Spleen (tissue), 11 donors: Measurements from ENCODE around the gene KCNMB2. TPM values are rescaled to one million over a fixed set of nuclear protein-coding genes. Genes with fewer than 3 reads are reported as not detected.

Experiments
- DNase-seq: peaks from one replicate; pipeline ENCODE4 v3.0.0-alpha.2; 2020
- H3K27ac ChIP-seq, 8 donors: fragments of 200-600 bp; sonication (generic) in 7 of 8; 1 replicate in 4 of 8; 2 replicates in 4 of 8; pipeline versions ENCODE4 v1.5.0 to v1.8.0; 2016 to 2021; ENCODE audit warnings: inconsistent platforms in 4 of 8, mild to moderate bottlenecking in 4 of 8, moderate library complexity in 1 of 8
- H3K27me3 ChIP-seq, 7 donors: fragments of 200-600 bp; sonication (generic) in 6 of 7; replicated peaks in 1 of 7; 1 replicate in 4 of 7; 2 replicates in 3 of 7; pipeline versions ENCODE4 v1.5.0 to v1.8.0; 2016 to 2021; ENCODE audit warnings: inconsistent platforms in 3 of 7, mild to moderate bottlenecking in 1 of 7
- H3K36me3 ChIP-seq, 6 donors: fragments of 200-600 bp; sonication (generic) in 5 of 6; 1 replicate in 4 of 6; 2 replicates in 2 of 6; pipeline versions ENCODE4 v1.5.0 to v1.8.0; 2016 to 2021; ENCODE audit warnings: inconsistent platforms in 2 of 6
- H3K4me1 ChIP-seq, 6 donors: fragments of 200-600 bp; sonication (generic) in 5 of 6; 1 replicate in 3 of 6; 2 replicates in 3 of 6; pipeline versions ENCODE4 v1.5.0 to v1.8.0; 2016 to 2021; ENCODE audit warnings: inconsistent platforms in 3 of 6
- H3K4me3 ChIP-seq, 8 donors: fragments of 200-600 bp; sonication (generic) in 7 of 8; 1 replicate in 4 of 8; 2 replicates in 4 of 8; pipeline versions ENCODE4 v1.5.0 to v1.8.0; 2016 to 2021; ENCODE audit warnings: inconsistent platforms in 4 of 8, mild to moderate bottlenecking in 4 of 8, moderate library complexity in 2 of 8
- H3K9me3 ChIP-seq, 8 donors: fragments of 200-600 bp; sonication (generic) in 7 of 8; 1 replicate in 4 of 8; 2 replicates in 4 of 8; pipeline versions ENCODE4 v1.5.0 to v1.8.0; 2016 to 2021; ENCODE audit warnings: inconsistent platforms in 4 of 8
- POLR2A ChIP-seq, 3 donors: fragments of 450-650 bp; IDR thresholded peaks; one replicate each; pipeline ENCODE4 v1.5.1; 2017; ENCODE audit warnings: antibody characterized with exemption in 3 of 3, mild to moderate bottlenecking in 1 of 3
- POLR2AphosphoS5 ChIP-seq, 3 donors: sonication (generic); formaldehyde crosslinking; IDR thresholded peaks; one replicate each; pipeline ENCODE4 v1.5.1; 2017; ENCODE audit warnings: antibody characterized with exemption in 3 of 3
- WGBS, 5 donors: extraction: QIAGEN DNeasy Blood & Tissue Kit in 3 of 5; methylation state at CpG; one replicate each; pipeline versions ENCODE4 v1.1.5 to v1.1.7; 2013 to 2018; 5-methylcytosine and 5-hydroxymethylcytosine counted together
- intact Hi-C: fragments of 100-400 bp; cut with DNase I; formaldehyde crosslinking; loops from one replicate; pipeline ENCODE4 v1.15.0; 2023; ENCODE audit warnings: low total_unique reads
- polyA plus RNA-seq, 3 donors: library from polyadenylated mRNA; stranded (reverse); fragments of 200-250 nt; gene quantifications; one replicate each; pipeline ENCODE4 v1.2.1, GENCODE V29; 2013
- total RNA-seq, 7 donors: library from RNA; depleted of rRNA in 3 of 7; stranded (reverse); fragments of >200 nt in 3 of 7; fragmentation: NEBNext Ultra II Directional in 4 of 7; extraction: Animal tissue kit (Norgen Biotek cat#: 25700) in 4 of 7; gene quantifications; one replicate each; pipeline versions ENCODE4 v1.1.0 to v1.2.1, GENCODE V29; 2016 to 2021
- TF ChIP-seq, protein P1 (sequence below), 11 experiments: fragments of 200-600 bp in 7 of 11; fragments of 450-650 bp in 4 of 11; sonication (generic) in 4 of 11; IDR thresholded peaks in 8 of 11; conservative IDR thresholded peaks in 3 of 11; 1 replicate in 7 of 11; 2 replicates in 4 of 11; pipeline versions ENCODE4 v1.4.0 to v1.8.0; 2016 to 2021; ENCODE audit warnings: antibody characterized with exemption in 11 of 11, inconsistent platforms in 4 of 11, mild to moderate bottlenecking in 1 of 11
- donor health status: healthy with polysubstance abuse.
- donor health status: DM: no; HTN: no; CAD: no; lungs with moderate emphysema.
- donor health status: DM: no; HTN: no; CAD: no.
- donor health status: Bipolar disorder and iron deficiency.
- donor health status: healthy.
- donor health status: DM: no; HTN: no; CAD: no.
- donor health status: DM: yes; HTN: yes; CAD: no.

The KCNMB2 gene
- total and polyA plus RNA-seq, 10 donors: 0.03 to 0.70 (median 0.66) TPM; not detected in 5

DNA sequence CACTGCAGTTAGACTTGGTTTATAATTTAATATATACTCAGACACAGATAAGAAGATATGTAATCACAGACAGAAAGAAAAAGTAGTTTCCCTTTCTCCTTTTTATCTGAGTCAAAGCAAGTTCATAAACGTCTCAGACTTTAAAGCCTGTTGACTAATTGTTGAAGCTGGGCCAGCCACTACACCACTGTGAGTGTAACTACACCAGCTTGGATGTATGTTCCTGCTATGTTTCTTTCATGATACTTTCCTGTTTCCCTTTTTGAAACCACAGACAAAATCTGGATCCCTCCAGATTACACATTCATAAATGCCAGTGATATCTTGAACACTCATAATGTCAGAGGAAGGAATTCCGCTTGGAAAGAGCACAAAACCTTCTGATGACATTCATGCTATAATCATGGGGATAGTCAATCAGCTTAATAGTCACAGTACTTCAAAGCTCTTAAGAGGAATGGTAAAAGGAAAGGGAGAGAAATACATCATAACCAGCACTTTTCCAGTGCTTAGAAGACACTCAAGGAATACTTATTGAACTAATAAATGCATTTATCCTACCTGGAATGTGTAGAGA is 32.0 kb downstream of the KCNMB2 start:
- no peaks in the 10 kb centered on the region for H3K4me1 ChIP-seq
- H3K27me3 ChIP-seq: no peaks in the 10 kb centered on the region
- H3K4me3 ChIP-seq: no peak overlapping the region
- no peaks in the 10 kb centered on the region for H3K36me3 ChIP-seq
- no peak for DNase-seq
- no peak for TF ChIP-seq POLR2AphosphoS5 (IDR thresholded peaks at IDR 0.05)
- no peak for TF ChIP-seq POLR2A (IDR thresholded peaks at IDR 0.05)
- TF ChIP-seq, protein P1, sequence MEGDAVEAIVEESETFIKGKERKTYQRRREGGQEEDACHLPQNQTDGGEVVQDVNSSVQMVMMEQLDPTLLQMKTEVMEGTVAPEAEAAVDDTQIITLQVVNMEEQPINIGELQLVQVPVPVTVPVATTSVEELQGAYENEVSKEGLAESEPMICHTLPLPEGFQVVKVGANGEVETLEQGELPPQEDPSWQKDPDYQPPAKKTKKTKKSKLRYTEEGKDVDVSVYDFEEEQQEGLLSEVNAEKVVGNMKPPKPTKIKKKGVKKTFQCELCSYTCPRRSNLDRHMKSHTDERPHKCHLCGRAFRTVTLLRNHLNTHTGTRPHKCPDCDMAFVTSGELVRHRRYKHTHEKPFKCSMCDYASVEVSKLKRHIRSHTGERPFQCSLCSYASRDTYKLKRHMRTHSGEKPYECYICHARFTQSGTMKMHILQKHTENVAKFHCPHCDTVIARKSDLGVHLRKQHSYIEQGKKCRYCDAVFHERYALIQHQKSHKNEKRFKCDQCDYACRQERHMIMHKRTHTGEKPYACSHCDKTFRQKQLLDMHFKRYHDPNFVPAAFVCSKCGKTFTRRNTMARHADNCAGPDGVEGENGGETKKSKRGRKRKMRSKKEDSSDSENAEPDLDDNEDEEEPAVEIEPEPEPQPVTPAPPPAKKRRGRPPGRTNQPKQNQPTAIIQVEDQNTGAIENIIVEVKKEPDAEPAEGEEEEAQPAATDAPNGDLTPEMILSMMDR (IDR thresholded peaks at IDR 0.05 in 8 of 11, conservative IDR thresholded peaks at IDR 0.05 in 3 of 11): no peak
- H3K9me3 ChIP-seq: no peaks in the 10 kb centered on the region
- 33 to 48% (median 38%) methylated on average over 2 of the region's 2 CpGs for WGBS, 5 donors
- no peak overlapping the region for H3K27ac ChIP-seq
- intact Hi-C loops: no loop called here

DNA sequence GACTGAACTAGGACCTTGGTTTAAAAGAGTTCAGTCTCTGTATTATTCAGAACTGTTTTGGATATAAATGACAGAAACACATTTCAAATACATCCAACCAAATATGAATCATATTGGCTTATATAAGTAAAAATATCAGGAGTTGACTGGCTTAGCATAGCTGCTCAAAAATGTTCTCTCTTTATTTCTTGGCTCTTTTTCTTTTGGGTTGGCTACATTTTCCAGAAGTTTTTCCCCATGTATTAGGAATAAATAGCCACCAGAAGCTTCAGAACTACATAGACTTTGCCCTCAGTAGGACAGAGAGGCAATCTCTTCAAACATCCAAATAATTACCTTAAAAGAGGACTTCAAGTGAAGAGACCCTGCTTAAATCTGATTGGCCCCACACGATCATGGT is 32.7 kb downstream of the KCNMB2 start:
- 61 to 88% (median 83%) methylated on average over 1 of the region's 1 CpG for WGBS, 5 donors
- Histone ChIP-seq H3K4me1 (no peaks in the 10 kb centered on the region), H3K9me3 (no peaks in the 10 kb centered on the region), H3K4me3 (no peak overlapping the region), H3K27ac (no peak overlapping the region), H3K36me3 (no peaks in the 10 kb centered on the region), H3K27me3 (no peaks in the 10 kb centered on the region)
- no peak for TF ChIP-seq POLR2A (IDR thresholded peaks at IDR 0.05)
- no peak for TF ChIP-seq POLR2AphosphoS5 (IDR thresholded peaks at IDR 0.05)
- TF ChIP-seq, protein P1 (IDR thresholded peaks at IDR 0.05 in 8 of 11, conservative IDR thresholded peaks at IDR 0.05 in 3 of 11): no peak
- DNase-seq: no peak
- intact Hi-C loops: no loop called here

DNA sequence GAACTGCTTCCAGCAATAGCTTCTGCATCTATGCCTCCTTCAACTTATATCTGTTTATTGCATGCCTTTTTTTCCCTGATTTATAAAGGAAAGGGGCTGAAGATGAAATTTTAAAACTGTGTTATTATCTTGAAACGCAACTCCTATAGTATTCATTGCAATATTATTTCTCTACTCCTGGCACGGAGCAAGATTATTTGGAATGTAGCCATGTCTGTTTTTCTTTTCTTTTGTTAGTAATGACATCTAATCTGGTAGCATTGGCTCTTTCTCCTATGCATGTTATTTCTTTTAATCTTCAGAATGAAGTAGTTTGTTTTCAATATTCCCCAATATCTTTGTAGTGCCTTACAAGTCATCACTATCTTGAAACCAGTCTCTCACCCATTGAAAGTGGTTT is 33.6 kb downstream of the KCNMB2 start:
- intact Hi-C loops: no loop called here
- no peak overlapping the region for H3K27ac ChIP-seq
- H3K27me3 ChIP-seq: no peaks in the 10 kb centered on the region
- no peaks in the 10 kb centered on the region for H3K9me3 ChIP-seq
- no peak overlapping the region for H3K4me3 ChIP-seq
- DNase-seq: no peak
- WGBS, 5 donors: 77 to 94% (median 82%) methylated on average over 2 of the region's 2 CpGs
- TF ChIP-seq, protein P1 (IDR thresholded peaks at IDR 0.05 in 8 of 11, conservative IDR thresholded peaks at IDR 0.05 in 3 of 11): no peak
- no peak for TF ChIP-seq POLR2A (IDR thresholded peaks at IDR 0.05)
- H3K4me1 ChIP-seq: no peaks in the 10 kb centered on the region
- H3K36me3 ChIP-seq: no peaks in the 10 kb centered on the region

DNA sequence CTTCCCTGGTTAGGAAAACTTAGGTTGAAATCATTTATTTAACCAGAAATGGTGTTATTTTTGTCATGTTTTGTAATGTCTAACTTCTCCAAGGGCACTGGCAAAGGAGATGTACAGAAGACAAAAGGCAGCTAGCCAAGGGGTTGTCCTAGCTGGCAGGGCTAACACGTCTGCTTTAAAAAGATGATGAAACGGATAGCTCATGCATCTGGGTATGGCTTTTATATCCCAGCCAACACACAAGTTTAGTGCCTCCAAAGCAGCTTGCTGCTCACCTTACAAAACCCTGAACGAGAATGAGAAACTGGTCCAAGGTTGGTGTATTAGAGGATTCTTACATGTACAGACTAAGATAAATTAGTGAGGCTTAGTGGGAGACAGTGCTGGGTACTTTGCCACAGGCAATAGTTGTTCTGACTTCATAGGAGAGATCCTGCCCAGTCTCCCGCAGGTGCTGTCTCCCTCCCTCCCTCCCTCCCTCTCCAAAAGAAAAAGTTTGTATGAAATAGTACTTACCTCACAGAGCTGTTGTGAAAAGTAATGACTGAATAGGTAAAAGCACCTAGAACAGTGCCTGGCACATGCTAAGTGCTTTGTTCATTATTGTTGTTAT is 47.8 kb downstream of the KCNMB2 start:
- DNase-seq: no peak
- intact Hi-C loops: no loop called here
- Histone ChIP-seq H3K4me1 (no peaks in the 10 kb centered on the region), H3K36me3 (no peaks in the 10 kb centered on the region), H3K27me3 (no peaks in the 10 kb centered on the region), H3K9me3 (peaks cover 0 to 16% (median 9%) of the 10 kb centered on the region in 8 donors), H3K27ac (no peak overlapping the region), H3K4me3 (no peak overlapping the region)
- TF ChIP-seq, protein P1 (IDR thresholded peaks at IDR 0.05 in 8 of 11, conservative IDR thresholded peaks at IDR 0.05 in 3 of 11): no peak
- TF ChIP-seq POLR2AphosphoS5 (IDR thresholded peaks at IDR 0.05) (no peak), POLR2A (IDR thresholded peaks at IDR 0.05) (no peak)
- 74 to 89% (median 83%) methylated on average over 4 of the region's 4 CpGs for WGBS, 5 donors
